Hematopoietic multipotent progenitor cell treated with erythropoietin and hydrocortisone succinate and interleukin-3 and kit ligand, for 4 days (in vitro differentiated cells): ENCODE measurements around the gene FCGR3B.
A peak's percentile ranks its signal among the peaks of the same experiment; 100 is the strongest.
"Not testable (repeated sequence)": the region's sequence is repeated elsewhere in the genome, so short reads cannot be mapped to it uniquely, and the experiment has no call there.

Source experiments
- DNase-seq: peaks from one replicate; pipeline ENCODE4 v3.0.0-alpha.2; 2015

The FCGR3B gene

DNA sequence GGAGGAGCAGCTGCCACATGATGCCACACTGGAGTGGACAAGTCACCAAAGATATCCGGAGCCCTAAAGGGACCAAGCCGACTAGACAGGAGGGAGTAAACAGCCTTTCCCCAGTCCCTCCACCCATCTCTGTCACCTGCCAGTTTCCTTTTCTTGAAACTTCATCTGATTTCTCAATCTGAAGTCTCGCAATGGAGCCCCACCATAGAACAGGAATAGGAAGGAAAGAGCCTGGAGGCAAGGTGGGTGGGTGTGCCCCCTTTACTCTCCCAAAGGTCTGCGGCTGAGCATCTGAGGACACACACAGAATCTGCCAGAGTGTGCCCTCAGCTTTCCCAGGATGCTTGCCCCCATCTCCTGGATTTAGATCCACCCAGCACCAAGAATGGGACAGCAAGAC is at the start of gene FCGR3B:
Gene FCGR3B (minus strand): TSS at position 101 of the 400 bp plus-strand sequence. CDS start 82 bp downstream, at position 19.
- no peak for DNase-seq

DNA sequence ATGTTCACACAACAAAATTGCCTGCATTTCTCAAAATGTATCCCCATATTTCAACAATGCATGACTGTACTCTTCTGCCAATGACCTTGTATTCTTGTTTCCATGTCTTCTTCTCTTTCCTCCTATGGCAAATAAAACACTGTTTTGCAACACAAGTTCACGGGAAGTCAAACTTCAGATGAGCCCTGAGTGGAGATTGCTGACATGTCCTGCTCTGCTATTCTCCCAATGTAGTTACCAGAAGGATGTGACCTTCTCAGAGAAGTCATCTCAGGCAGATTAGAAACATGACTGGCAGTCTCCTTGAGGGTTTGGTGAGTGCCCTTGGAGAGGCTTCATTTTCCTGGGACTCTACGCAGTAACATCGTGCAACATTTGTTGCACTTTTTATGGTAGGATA is 47.5 kb upstream of the FCGR3B start:
- DNase-seq, result no peak

DNA sequence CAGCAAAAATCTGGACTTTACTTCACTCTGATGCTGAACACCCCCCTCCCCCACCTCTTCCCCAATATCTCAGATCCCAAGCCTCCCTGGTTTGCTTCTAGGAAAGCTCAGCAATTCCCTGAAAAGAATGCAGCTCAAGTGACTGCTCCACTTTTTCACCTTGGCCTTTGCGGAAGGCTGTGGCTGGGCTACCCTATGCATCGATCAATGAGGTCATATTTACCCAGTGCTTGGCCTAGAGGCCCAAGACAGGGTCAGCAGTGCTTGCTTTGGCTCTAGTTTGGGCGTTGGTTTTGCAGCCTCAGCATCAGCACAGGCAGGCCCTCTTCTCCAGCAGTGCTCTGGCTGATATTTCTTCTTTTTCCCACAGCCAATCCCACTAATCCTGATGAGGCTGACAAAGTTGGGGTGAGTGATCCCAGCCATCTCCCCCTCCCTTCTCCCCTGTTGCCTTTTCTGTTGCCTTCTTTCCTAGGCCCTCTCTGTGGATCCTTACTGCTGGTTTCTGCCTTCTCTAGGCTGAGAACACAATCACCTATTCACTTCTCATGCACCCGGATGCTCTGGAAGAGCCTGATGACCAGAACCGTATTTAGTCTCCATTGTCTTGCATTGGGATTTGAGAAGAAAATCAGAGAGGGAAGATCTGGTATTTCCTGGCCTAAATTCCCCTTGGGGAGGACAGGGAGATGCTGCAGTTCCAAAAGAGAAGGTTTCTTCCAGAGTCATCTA is 46.1 kb upstream of the FCGR3B start:
- DNase-seq, result no peak

DNA sequence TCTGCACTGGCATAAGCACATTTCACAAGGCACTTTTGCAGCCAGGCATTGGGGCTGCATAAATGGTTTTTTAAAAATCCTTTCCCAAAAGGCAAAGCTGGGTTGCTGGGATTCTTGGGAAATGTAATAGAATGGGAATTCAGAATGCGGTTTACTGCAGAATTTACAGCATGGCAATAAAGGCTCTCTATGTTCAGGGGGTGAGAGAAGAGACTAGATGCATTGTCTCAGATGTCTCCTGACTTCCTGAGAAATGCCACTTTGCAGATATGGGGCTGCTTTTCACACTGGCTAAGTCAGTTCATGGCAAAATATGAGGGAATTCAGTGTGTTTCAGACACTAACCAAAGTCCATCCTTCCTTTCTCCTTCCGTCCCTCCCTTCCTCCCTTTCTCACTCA is 45.5 kb upstream of the FCGR3B start:
- no peak for DNase-seq

DNA sequence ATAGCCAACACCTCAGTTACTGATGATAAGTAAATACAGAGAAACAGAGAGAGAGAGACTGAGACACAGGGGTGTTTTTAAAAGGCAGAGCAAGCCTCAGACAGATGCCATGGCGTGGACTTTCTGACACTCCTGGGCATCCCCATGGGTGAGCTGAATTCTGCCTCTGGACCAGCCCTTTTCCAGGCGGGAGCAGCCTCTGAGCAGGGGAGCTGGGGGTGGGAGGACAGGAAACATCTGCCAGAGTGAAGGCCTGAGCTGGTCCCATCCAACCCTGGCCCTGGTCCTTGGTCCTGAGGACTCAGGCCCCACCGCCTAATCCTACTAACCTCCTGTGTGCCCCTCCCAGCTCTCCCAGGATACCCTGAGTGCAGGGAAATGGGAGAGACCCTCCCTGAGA is 43.9 kb upstream of the FCGR3B start:
- not testable (repeated sequence) for DNase-seq

DNA sequence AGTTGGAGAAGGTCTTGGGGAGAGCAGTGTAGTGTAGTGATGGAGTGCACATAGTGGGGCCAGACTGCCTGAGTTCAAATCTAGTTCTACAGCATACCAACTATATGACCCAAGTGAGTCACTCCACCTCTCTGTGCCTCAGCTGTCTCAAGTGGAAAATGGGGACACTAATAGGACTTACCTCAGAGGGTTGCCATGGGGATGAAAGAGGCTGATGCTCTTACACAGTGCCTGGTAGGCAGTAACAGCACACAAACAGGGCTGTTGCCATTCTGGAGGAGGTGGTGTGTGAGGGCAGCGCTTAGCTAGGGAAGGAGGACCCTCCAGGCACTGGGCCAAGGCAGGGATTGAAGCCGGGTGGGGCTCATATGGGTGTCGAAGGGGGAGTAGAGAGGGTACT is 43.5 kb upstream of the FCGR3B start:
- DNase-seq, result not testable (repeated sequence)

DNA sequence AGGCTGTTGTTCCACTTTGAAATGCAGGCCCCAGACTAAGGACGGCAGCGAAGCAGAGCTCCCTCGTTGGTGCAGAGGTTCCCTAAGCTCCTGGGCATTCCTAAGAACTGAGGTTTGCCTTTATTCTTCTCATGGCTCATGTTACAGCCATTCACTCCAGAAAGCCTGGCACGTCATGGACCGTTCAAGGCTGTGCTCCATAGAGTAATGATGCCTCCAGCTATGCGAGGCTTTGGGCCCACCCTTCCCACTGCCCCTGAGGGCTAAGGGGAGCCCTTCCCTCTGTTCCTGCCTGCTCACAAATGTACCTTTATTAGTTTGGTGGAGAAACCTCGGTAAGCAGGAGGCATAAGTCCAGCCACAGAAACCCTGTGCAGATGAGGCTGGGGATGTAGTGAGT is 42.5 kb upstream of the FCGR3B start:
- not testable (repeated sequence) for DNase-seq

DNA sequence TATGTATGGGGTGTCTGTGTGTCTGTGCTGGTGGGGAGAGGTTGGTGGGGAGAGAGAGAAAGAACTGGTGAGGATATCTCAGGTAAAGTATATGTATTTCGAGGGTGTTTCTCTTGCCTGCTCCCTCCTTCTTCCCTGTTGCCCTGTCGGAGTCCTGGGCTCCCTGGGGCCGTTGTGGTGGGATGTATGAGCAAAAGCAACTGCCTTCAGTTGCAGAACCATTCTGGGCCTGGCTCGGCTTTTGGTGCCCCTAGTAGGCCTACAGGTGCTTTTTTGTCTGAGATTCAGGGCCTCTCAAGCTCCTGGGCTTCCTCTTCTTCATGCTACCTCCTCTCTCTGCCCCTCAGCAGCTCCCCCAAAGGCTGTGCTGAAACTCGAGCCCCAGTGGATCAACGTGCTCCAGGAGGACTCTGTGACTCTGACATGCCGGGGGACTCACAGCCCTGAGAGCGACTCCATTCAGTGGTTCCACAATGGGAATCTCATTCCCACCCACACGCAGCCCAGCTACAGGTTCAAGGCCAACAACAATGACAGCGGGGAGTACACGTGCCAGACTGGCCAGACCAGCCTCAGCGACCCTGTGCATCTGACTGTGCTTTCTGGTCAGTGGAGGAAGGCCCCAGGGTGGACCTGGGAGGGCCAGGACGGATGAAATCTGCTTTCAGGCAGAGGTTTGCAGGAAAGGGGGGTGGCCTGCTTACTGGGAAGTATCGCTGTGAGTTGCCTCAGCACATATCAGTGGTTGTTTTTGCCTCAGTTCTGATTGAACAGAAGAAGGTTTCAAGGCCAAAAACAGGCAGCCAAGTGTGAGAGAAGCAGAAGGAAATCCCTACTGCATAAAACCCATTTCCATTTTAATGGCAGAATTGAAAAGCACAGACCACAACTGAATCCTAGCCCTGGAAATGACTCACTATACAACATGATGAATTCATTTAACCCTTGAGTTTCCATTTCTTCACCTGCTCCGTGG is 40.4 kb upstream of the FCGR3B start:
- not testable (repeated sequence) for DNase-seq

DNA sequence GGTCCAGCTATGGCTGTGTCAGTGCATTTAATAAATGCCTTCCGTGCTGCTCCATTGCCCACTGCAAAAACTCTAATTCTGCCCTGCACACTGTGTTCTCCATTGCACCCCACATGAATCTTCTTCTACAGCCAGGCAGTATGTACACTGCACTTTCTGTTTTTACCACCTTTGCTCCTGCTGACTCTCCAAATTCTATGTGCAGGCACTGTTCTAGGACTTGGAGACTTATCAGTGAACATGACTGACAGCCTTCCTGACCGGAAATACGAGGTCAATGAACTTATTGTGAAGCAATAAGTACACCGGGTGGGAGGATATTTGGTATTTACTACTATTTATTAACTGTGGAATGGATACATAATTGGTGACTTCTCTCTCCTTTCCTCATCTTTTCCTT is 33.7 kb upstream of the FCGR3B start:
- DNase-seq, result not testable (repeated sequence)

DNA sequence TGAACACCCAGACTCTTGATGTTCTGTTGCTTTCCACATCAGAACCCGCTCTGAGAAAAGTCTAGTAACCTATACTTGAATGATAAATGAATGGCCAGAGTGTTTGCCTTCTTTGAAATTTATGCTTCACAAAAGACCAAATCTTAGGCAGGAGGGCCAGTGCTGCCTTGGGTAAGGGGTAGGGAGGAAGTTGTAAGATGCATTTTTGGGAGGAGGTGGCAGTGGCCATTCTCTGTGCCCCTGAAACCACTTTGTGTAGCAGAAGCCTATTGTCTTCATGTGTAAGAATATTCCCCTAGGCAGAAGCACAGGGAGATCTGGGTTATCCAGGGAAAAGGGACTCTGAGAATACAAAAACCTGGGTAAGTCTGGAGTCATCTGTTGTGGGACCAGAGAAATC is 32.6 kb upstream of the FCGR3B start:
- not testable (repeated sequence) for DNase-seq

DNA sequence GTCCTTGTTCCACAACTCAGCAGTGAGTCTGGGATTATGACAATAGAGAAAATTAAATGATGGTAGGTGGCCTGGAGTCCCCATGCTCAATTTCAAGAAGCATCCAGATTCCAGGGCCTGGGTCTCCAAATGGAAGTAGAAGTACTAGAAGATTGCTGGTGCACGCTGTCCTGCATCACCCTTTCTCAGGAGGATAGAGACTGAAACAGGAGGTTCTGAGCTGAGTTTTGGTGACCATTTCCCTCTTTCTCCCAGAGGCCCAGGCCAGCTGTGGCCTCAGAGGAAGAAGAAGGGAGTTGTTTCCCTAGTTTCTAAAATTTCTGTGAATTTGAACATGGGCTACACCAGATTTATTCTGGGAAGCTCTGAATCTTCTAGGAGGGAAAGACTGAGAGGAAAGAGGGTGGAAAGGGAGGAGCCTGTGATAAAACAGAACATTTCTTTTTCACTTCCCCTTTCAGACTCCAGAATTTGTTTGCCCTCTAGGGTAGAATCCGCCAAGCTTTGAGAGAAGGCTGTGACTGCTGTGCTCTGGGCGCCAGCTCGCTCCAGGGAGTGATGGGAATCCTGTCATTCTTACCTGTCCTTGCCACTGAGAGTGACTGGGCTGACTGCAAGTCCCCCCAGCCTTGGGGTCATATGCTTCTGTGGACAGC is 31.8 kb upstream of the FCGR3B start, which contains the start of gene FCGR2B:
Gene FCGR2B (plus strand): TSS at position 460 of the 656 bp plus-strand sequence. CDS start 99 bp downstream, at position 559.
- not testable (repeated sequence) for DNase-seq

DNA sequence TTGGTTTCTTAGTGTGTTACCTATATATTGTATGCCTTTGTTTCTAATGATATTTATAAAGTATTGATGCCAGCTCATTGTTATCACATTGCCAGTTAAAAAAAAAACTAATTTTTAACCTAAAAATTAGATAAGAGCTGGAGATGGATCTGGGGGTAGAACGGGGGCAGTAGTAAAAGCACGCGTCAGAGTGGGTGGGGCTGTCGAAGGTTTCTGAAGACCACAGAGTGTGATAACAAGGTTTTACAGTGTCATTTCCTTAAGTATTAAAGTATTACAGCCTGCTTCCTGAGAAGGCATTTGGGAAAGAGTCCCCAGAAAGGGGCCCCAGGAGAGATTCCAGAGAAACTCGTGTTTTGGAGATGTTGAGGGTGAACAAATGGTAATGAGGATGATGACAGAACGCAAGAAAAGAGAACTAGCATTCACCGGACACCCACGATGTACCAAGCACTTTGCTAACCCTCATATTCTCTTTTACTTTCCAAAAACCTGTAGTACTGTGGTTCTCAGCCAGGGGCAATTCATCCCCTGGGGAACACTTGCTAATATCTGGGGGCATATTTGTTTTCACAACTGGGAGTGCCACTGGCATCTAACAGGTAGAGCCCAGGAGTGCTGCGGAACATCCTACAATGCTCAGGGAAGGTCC is 30.8 kb upstream of the FCGR3B start:
- not testable (repeated sequence) for DNase-seq

DNA sequence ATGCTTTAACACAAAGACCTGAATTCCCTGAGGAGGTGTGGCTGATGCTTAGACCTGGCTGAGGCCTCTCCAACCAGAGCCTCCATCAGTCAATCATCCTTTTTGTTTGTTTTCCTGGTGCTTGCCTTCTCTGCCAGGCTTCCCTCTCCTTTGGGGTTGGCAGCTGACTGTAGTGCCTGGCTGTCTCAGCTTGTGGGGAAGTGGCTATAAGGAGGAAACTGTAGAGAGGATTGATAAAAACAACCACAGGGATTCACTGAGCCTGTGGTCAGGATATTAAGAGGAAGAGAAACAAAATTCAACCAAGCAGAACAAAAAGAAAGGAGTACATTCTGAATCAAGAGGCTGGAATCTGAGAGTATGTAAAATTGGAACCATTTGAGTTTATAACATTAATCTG is 27.5 kb upstream of the FCGR3B start:
- DNase-seq, result not testable (repeated sequence)

DNA sequence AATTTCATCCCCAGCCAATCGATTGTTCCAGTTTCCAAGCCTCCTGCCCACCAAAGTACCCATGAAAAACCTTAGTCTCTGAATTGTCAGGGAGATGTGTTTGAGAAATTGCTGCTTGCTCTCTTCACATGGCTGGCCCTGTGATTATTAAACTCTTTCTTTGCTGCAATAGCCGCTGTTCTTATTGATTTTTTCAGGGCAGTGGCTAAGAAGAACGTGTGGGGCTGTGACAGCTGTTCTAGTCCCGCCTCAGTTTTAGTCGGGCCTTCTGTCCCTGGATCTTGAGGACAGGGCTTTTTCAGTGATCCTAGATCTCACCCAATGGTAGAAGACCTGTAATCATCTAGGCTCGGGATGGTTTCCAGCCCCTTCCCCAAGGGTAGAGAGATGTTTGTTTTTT is 23.0 kb upstream of the FCGR3B start:
- DNase-seq, result not testable (repeated sequence)

DNA sequence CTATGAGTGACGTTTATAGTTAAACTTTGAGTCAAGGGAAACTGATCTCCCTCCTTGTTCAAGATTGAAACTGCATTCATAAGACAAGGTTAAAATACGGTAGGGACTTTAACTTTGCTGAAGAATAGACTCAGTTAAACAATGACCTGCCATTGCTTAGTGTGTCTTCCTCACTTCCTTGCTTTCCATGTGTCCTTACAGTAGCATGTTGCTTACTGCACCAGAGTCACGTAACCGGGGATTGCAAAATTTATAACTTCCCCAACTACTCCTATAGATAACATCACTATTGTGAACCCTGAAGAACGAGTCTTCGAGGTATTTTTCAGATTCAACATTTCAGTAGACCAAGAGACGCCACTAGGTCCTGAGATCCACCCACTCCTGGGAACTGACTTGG is 22.6 kb upstream of the FCGR3B start:
- DNase-seq, result not testable (repeated sequence)

DNA sequence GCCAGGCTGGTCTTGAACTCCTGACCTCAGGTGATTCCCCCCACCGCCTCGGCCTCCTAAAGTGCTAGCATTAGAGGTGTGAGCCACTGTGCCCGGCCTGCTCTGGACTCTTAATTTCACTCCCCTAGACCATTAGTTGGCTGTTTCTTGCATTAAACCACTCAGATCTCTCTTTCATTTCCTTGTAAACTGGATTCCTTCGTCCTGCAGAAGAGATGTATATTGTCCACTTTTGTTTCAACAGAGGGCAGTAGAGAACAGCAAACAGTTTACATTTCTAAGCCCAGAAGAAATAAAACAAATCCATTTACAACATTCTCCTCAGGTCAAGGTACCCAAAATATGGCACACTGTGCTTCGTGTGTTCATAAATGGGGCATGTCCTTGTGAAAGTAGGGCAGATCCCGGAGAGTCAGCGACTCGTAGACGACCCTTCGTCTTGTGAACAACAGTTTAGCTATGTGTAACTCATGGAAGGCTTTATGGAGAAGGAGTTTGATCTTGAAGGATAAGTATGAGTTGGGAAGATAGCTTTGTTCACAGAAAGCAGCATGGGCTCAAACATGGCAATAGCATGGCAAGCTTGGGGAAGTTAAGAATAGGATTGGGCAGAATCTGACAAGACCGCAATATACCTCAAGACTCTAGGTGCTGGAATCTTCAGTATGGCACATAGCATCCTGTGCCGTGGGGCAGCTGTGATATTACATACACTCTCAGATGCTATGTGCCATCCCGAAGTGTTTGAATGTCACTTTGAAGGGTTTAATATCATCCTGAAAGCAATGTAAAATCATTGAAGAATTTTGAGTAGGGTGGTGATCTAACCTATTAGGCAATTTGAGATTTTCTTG is 16.8 kb upstream of the FCGR3B start:
- DNase-seq, result peak; percentile 72

DNA sequence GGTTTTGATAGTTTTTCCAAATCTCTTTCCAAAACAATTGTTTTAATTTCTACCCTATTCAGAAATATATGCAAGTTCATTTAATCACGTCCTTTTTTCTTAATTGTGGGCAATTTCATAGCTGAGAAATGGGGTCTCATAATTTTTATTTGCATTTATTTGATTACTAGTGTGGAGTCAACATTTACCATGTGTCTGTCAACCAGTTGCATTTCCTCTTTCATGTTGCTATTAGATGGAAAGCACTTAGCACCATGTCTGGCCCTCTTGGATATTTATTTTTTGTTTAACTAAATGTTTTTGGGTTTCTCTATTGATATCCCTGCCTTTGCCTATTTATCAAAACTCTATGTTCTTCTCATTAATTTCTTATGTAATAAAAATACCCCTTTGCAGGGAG is 13.9 kb upstream of the FCGR3B start:
- DNase-seq, result not testable (repeated sequence)

DNA sequence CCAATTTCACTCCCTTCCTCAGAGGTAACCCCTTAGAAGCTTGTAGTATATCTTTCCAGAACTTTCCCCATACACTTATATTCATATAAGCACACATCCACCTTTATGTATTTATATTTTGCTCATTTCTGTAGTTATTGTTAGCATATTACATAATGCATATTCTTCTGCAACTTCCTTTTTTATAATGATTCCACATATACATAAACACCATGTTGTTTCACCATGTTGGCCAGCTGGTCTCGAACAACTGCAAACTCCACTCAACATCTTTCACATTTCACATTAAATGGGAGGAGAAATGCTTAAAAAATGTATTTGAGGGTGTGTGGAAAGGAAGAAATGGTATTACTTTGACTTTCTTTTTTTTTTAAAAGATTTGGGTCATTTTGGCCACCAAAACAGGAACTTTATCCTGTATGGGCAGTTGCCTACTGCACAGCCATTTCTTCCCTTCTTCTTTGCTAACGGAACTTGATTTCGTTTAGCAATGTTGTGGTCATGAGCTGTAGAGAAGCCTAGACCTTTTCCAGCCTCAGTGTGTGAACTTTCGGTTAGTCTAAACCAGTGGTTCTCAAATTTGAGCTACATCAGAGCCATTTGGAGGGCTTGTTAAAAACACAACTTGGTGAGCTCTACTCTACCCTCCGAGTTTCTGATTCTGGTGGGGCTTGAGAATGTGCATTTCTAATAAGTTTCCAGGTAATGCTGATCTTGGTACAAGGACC is 12.7 kb upstream of the FCGR3B start:
- DNase-seq, result peak; percentile 29

DNA sequence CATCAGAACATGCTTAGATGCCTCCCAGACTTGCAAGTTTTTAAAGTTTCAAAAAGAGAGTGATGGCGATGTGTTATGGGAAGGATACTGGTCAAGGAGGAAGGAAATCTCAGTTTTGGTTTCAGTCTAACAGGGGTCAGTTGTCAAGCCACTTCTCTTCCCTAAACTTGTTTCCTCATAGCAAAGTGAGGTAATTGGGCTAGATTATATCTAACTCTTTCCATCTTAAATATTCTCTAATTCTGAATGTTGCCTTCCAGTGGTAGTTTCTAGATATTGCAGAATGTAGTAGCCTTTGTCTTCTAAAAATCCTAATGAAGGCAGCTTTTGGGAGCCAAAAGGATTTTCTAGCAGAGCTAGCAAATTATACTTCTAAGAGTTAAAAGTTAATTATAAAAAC is 11.7 kb upstream of the FCGR3B start:
- peak; percentile 83 for DNase-seq

DNA sequence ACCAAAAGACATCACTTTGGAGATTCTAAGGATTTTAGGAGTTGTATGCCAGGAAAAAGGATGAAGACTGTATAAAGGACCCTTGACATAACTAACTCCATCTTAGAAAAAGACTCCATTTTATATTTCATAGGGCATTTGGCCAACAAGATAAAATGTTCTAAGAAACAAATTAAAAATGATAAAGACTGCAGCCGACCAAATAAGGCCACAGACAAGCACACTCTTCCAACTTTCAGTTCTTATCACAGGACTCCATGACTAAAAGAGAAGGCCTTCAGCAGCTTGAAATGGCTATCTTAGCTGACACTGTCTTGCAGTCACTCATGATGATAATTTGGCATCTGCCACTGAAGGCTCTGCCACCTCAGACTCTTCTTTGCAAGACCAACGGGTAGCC is 8.2 kb upstream of the FCGR3B start:
- DNase-seq, result peak; percentile 77
